ENCODE measurements around the gene ASB4.

GRCh38 chr7:95476904-95477594 is 8.7 kb upstream of the ASB4 start:
- peak; percentile 84 to 94 for TF ChIP-seq CTCF (conservative IDR thresholded peaks at IDR 0.05; ENCODE audit: low read depth in 2 of 2)
- TF ChIP-seq EZH2phosphoT487 (IDR thresholded peaks at IDR 0.05; ENCODE audit: unreplicated experiment) = no peak
- TF ChIP-seq NANOG (IDR thresholded peaks at IDR 0.05; ENCODE audit: borderline replicate concordance) = no peak
- no peak for TF ChIP-seq STAT1 (IDR thresholded peaks at IDR 0.05; ENCODE audit: unreplicated experiment)
- TF ChIP-seq CREB1 (CRISPR knock-in tag; IDR thresholded peaks at IDR 0.05; ENCODE audit: low read depth) = no peak
- TF ChIP-seq ZNF331 (CRISPR knock-in tag; IDR thresholded peaks at IDR 0.05; ENCODE audit: low read depth) = no peak
- no peak for TF ChIP-seq EZH2 (IDR thresholded peaks at IDR 0.05; ENCODE audit: low read depth, unreplicated experiment)

Data from GM23338 (cell line).